ENCODE results near the gene KIF13A.
"Not testable (repeated sequence)": the region's sequence is repeated elsewhere in the genome, so short reads cannot be mapped to it uniquely, and the experiment has no call there.

Gene KIF13A

GRCh38 chr6:17957086-17957485, 30.3 kb downstream of the KIF13A start:
- no peak overlapping the region for H3K9ac ChIP-seq (ENCODE audit: insufficient read length)
- no peak for TF ChIP-seq EZH2 (IDR thresholded peaks at IDR 0.05)
- TF ChIP-seq FOXP2 (optimal IDR thresholded peaks at IDR 0.05; ENCODE audit: control extremely low read depth, extremely low read length, insufficient read depth) = no peak
- TF ChIP-seq POLR2AphosphoS5 (IDR thresholded peaks at IDR 0.05; ENCODE audit: borderline replicate concordance, low read depth, low read length) = no peak
- no peak for DNase-seq (ENCODE audit: low read depth, low spot score)
- no peak overlapping the region for H3K4me3 ChIP-seq
- H3K36me3 ChIP-seq (ENCODE audit: insufficient read depth, low read length) = no peaks in the 10 kb centered on the region
- no peaks in the 10 kb centered on the region for H3K9me3 ChIP-seq (ENCODE audit: low read depth, low read length)
- H3K27ac ChIP-seq = no peak overlapping the region

GRCh38 chr6:17950095-17950494, 37.3 kb downstream of the KIF13A start:
- TF ChIP-seq EZH2 (IDR thresholded peaks at IDR 0.05) (no peak), POLR2AphosphoS5 (IDR thresholded peaks at IDR 0.05; ENCODE audit: borderline replicate concordance, low read depth, low read length) (no peak), FOXP2 (optimal IDR thresholded peaks at IDR 0.05; ENCODE audit: control extremely low read depth, extremely low read length, insufficient read depth) (no peak)
- H3K27ac ChIP-seq = no peak overlapping the region
- DNase-seq (ENCODE audit: low read depth, low spot score) = no peak

GRCh38 chr6:17949168-17949567, 38.3 kb downstream of the KIF13A start:
- H3K27ac ChIP-seq = no peak overlapping the region
- H3K4me3 ChIP-seq = no peak overlapping the region
- no peak for TF ChIP-seq FOXP2 (optimal IDR thresholded peaks at IDR 0.05; ENCODE audit: control extremely low read depth, extremely low read length, insufficient read depth)
- no peak for TF ChIP-seq POLR2AphosphoS5 (IDR thresholded peaks at IDR 0.05; ENCODE audit: borderline replicate concordance, low read depth, low read length)
- no peak for TF ChIP-seq EZH2 (IDR thresholded peaks at IDR 0.05)
- no peaks in the 10 kb centered on the region for H3K36me3 ChIP-seq (ENCODE audit: insufficient read depth, low read length)
- no peak for DNase-seq (ENCODE audit: low read depth, low spot score)
- H3K9ac ChIP-seq (ENCODE audit: insufficient read length) = no peak overlapping the region
- no peaks in the 10 kb centered on the region for H3K9me3 ChIP-seq (ENCODE audit: low read depth, low read length)

More at GRCh38 chr6:17950095-17950494, 37.3 kb downstream of the KIF13A start:
- no peak overlapping the region for H3K9ac ChIP-seq (ENCODE audit: insufficient read length)
- no peaks in the 10 kb centered on the region for H3K36me3 ChIP-seq (ENCODE audit: insufficient read depth, low read length)
- no peak overlapping the region for H3K4me3 ChIP-seq
- no peaks in the 10 kb centered on the region for H3K9me3 ChIP-seq (ENCODE audit: low read depth, low read length)

GRCh38 chr6:17948725-17949124, 38.7 kb downstream of the KIF13A start:
- Histone ChIP-seq H3K4me3 (no peak overlapping the region), H3K9ac (ENCODE audit: insufficient read length) (no peak overlapping the region), H3K9me3 (ENCODE audit: low read depth, low read length) (no peaks in the 10 kb centered on the region), H3K27ac (no peak overlapping the region), H3K36me3 (ENCODE audit: insufficient read depth, low read length) (no peaks in the 10 kb centered on the region)
- TF ChIP-seq FOXP2 (optimal IDR thresholded peaks at IDR 0.05; ENCODE audit: control extremely low read depth, extremely low read length, insufficient read depth) (no peak), EZH2 (IDR thresholded peaks at IDR 0.05) (no peak), POLR2AphosphoS5 (IDR thresholded peaks at IDR 0.05; ENCODE audit: borderline replicate concordance, low read depth, low read length) (no peak)
- no peak for DNase-seq (ENCODE audit: low read depth, low spot score)

GRCh38 chr6:17947574-17947973, 39.9 kb downstream of the KIF13A start:
- H3K9me3 ChIP-seq (ENCODE audit: low read depth, low read length); H3K27ac ChIP-seq; DNase-seq (ENCODE audit: low read depth, low spot score); H3K9ac ChIP-seq (ENCODE audit: insufficient read length); H3K4me3 ChIP-seq; H3K36me3 ChIP-seq (ENCODE audit: insufficient read depth, low read length): not testable (repeated sequence)

- TF ChIP-seq FOXP2 (optimal IDR thresholded peaks at IDR 0.05; ENCODE audit: control extremely low read depth, extremely low read length, insufficient read depth) (no peak), EZH2 (IDR thresholded peaks at IDR 0.05) (no peak), POLR2AphosphoS5 (IDR thresholded peaks at IDR 0.05; ENCODE audit: borderline replicate concordance, low read depth, low read length) (no peak)
- Histone ChIP-seq H3K36me3 (ENCODE audit: insufficient read depth, low read length) (no peaks in the 10 kb centered on the region), H3K27ac (no peak overlapping the region), H3K9me3 (ENCODE audit: low read depth, low read length) (no peaks in the 10 kb centered on the region), H3K4me3 (no peak overlapping the region), H3K9ac (ENCODE audit: insufficient read length) (no peak overlapping the region)
- no peak for DNase-seq (ENCODE audit: low read depth, low spot score)
Observed at GRCh38 chr6:17945575-17945974, 41.9 kb downstream of the KIF13A start.

- H3K9ac ChIP-seq (ENCODE audit: insufficient read length) = no peak overlapping the region
- no peaks in the 10 kb centered on the region for H3K9me3 ChIP-seq (ENCODE audit: low read depth, low read length)
- TF ChIP-seq EZH2 (IDR thresholded peaks at IDR 0.05) (no peak), FOXP2 (optimal IDR thresholded peaks at IDR 0.05; ENCODE audit: control extremely low read depth, extremely low read length, insufficient read depth) (no peak), POLR2AphosphoS5 (IDR thresholded peaks at IDR 0.05; ENCODE audit: borderline replicate concordance, low read depth, low read length) (no peak)
- no peak overlapping the region for H3K27ac ChIP-seq
- no peaks in the 10 kb centered on the region for H3K36me3 ChIP-seq (ENCODE audit: insufficient read depth, low read length)
- H3K4me3 ChIP-seq = no peak overlapping the region
- DNase-seq (ENCODE audit: low read depth, low spot score) = no peak
Observed at GRCh38 chr6:17945111-17945510, 42.3 kb downstream of the KIF13A start.

- Histone ChIP-seq H3K9ac (ENCODE audit: insufficient read length) (no peak overlapping the region), H3K27ac (0 out of 2 replicates have a peak overlapping the region, but pooled peaks have one; percentile 25), H3K36me3 (ENCODE audit: insufficient read depth, low read length) (no peaks in the 10 kb centered on the region), H3K4me3 (no peak overlapping the region), H3K9me3 (ENCODE audit: low read depth, low read length) (no peaks in the 10 kb centered on the region)
- no peak for TF ChIP-seq FOXP2 (optimal IDR thresholded peaks at IDR 0.05; ENCODE audit: control extremely low read depth, extremely low read length, insufficient read depth)
- DNase-seq (ENCODE audit: low read depth, low spot score) = no peak
Observed at GRCh38 chr6:17941318-17941717, 46.1 kb downstream of the KIF13A start.

- peak; percentile 66 for DNase-seq (ENCODE audit: low read depth, low spot score)
- H3K9ac ChIP-seq (ENCODE audit: insufficient read length) = peak overlapping the region; percentile 42
- peak overlapping the region; percentile 94 for H3K27ac ChIP-seq
- no peaks in the 10 kb centered on the region for H3K9me3 ChIP-seq (ENCODE audit: low read depth, low read length)
- TF ChIP-seq FOXP2 (optimal IDR thresholded peaks at IDR 0.05; ENCODE audit: control extremely low read depth, extremely low read length, insufficient read depth) (no peak), POLR2AphosphoS5 (IDR thresholded peaks at IDR 0.05; ENCODE audit: borderline replicate concordance, low read depth, low read length) (no peak), EZH2 (IDR thresholded peaks at IDR 0.05) (no peak)
- H3K36me3 ChIP-seq (ENCODE audit: insufficient read depth, low read length) = no peaks in the 10 kb centered on the region
- peak overlapping the region; percentile 80 for H3K4me3 ChIP-seq
Observed at GRCh38 chr6:17940151-17940792, 47.2 kb downstream of the KIF13A start.

Data from SK-N-MC (cell line).